Panc1 (cell line): ENCODE results near the gene NCAPD2. TPM values are rescaled to one million over a fixed set of nuclear protein-coding genes. Genes with fewer than 3 reads are reported as not detected.
"Not testable (repeated sequence)": the region's sequence is repeated elsewhere in the genome, so short reads cannot be mapped to it uniquely, and the experiment has no call there.

ENCODE experiments used
- ATAC-seq: fragments of 200-7000 bp; cut with Tn5 transposase; 2 replicates; pipeline ENCODE4 v1.9.1; 2020; ENCODE audit warnings: mild to moderate bottlenecking, moderate library complexity
- BruUV-seq: library from RNA; stranded (reverse); fragments of 400-500 nt; replicated peaks from 2 replicates; lab custom pipeline; 2021; lab: Mats Ljungman, UMichigan
- CTCF ChIA-PET: fragments of 300-600 bp; sonication (Branson Sonifier 250); formaldehyde crosslinking; loops from one replicate; lab custom pipeline; 2022; ENCODE audit warnings: antibody characterized with exemption; lab: Charles Lee
- POLR2A ChIA-PET: fragments of 300-600 bp; sonication (Branson Sonifier 250); formaldehyde crosslinking; loops from one replicate; lab custom pipeline; 2022; ENCODE audit warnings: antibody characterized with exemption; lab: Charles Lee
- DNase-seq: peaks from one replicate; pipeline ENCODE4 v3.0.0-alpha.2; 2010; ENCODE audit warnings: low read depth, low spot score
- H3K27ac ChIP-seq: 2 replicates; pipeline ENCODE4 v1.5.1; 2011; ENCODE audit warnings: mild to moderate bottlenecking, low read length, inconsistent platforms
- H3K27me3 ChIP-seq: fragments of 200-500 bp; sonication (Bioruptor generic); 2 replicates; pipeline ENCODE4 v1.6.0; 2014; ENCODE audit warnings: low read length, inconsistent platforms; ENCODE audit not compliant: control insufficient read depth, insufficient read depth
- H3K36me3 ChIP-seq: fragments of 200-500 bp; sonication (Bioruptor generic); 2 replicates; pipeline ENCODE4 v1.5.1; 2014; ENCODE audit warnings: inconsistent platforms, mild to moderate bottlenecking, low read length, moderate library complexity; ENCODE audit not compliant: control insufficient read depth, insufficient read depth
- H3K4me1 ChIP-seq: 2 replicates; pipeline ENCODE4 v1.5.1; 2011; ENCODE audit warnings: inconsistent platforms, mild to moderate bottlenecking, low read length, moderate library complexity; ENCODE audit not compliant: control insufficient read depth, insufficient read depth
- H3K4me3 ChIP-seq, 2 experiments: 2 replicates each; pipeline ENCODE4 v1.5.1; 2011 to 2012; ENCODE audit warnings: low read depth in 2 of 2, low read length in 2 of 2, mild to moderate bottlenecking in 2 of 2, inconsistent platforms in 1 of 2, moderate library complexity in 1 of 2
- H3K9me3 ChIP-seq: fragments of 200-500 bp; sonication (Bioruptor generic); 2 replicates; pipeline ENCODE4 v1.5.1; 2014; ENCODE audit warnings: low read depth, mild to moderate bottlenecking, inconsistent platforms, low read length, moderate library complexity; ENCODE audit not compliant: control insufficient read depth, insufficient read depth
- POLR2AphosphoS5 ChIP-seq: IDR thresholded peaks from 2 replicates; pipeline ENCODE4 v1.6.1; 2012; ENCODE audit warnings: mild to moderate bottlenecking, low read depth, low read length, moderate library complexity
- SIN3A ChIP-seq: IDR thresholded peaks from 2 replicates; pipeline ENCODE4 v1.6.1; 2012; ENCODE audit warnings: low read depth, mild to moderate bottlenecking, low read length, moderate library complexity, borderline replicate concordance; ENCODE audit not compliant: insufficient read depth
- TCF7L2 ChIP-seq: IDR thresholded peaks from 2 replicates; pipeline ENCODE4 v1.6.1; 2011; ENCODE audit warnings: mild to moderate bottlenecking, low read depth, low read length, inconsistent platforms
- in situ Hi-C: cut with HindIII; loops from 2 replicates; pipeline ENCODE4 v1.10.0; 2016; ENCODE audit warnings: low sequenced_read_pairs, low pct_unique_long_range_greater_than_20kb
- intact Hi-C: fragments of 100-400 bp; cut with micrococcal nuclease; formaldehyde crosslinking; loops from one replicate; pipeline ENCODE4 v1.10.0; 2022; ENCODE audit not compliant: unreplicated experiment
- total RNA-seq: library from RNA; stranded (reverse); gene quantifications from one replicate; pipeline ENCODE4 v1.2.1, GENCODE V29; 2021; ENCODE audit not compliant: unreplicated experiment
- TF ChIP-seq, protein P1 (sequence below), 2 experiments: IDR thresholded peaks; 2 replicates each; pipeline ENCODE4 v1.6.1; 2011 to 2012; ENCODE audit warnings: low read depth in 2 of 2, control low read depth in 1 of 2, low read length in 1 of 2, mild to moderate bottlenecking in 1 of 2, moderate library complexity in 1 of 2; ENCODE audit not compliant: insufficient read depth in 1 of 2
- TF ChIP-seq, protein P2 (sequence below): fragments of 450-650 bp; IDR thresholded peaks from 2 replicates; pipeline ENCODE4 v1.5.1; 2017; ENCODE audit warnings: mild to moderate bottlenecking

Gene NCAPD2
- total RNA-seq, 1 experiment from 2014 or later = 80.3 TPM

GRCh38 chr12:6488240-6488639, 5.7 kb upstream of the NCAPD2 start:
- TF ChIP-seq, protein P1, sequence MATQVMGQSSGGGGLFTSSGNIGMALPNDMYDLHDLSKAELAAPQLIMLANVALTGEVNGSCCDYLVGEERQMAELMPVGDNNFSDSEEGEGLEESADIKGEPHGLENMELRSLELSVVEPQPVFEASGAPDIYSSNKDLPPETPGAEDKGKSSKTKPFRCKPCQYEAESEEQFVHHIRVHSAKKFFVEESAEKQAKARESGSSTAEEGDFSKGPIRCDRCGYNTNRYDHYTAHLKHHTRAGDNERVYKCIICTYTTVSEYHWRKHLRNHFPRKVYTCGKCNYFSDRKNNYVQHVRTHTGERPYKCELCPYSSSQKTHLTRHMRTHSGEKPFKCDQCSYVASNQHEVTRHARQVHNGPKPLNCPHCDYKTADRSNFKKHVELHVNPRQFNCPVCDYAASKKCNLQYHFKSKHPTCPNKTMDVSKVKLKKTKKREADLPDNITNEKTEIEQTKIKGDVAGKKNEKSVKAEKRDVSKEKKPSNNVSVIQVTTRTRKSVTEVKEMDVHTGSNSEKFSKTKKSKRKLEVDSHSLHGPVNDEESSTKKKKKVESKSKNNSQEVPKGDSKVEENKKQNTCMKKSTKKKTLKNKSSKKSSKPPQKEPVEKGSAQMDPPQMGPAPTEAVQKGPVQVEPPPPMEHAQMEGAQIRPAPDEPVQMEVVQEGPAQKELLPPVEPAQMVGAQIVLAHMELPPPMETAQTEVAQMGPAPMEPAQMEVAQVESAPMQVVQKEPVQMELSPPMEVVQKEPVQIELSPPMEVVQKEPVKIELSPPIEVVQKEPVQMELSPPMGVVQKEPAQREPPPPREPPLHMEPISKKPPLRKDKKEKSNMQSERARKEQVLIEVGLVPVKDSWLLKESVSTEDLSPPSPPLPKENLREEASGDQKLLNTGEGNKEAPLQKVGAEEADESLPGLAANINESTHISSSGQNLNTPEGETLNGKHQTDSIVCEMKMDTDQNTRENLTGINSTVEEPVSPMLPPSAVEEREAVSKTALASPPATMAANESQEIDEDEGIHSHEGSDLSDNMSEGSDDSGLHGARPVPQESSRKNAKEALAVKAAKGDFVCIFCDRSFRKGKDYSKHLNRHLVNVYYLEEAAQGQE (IDR thresholded peaks at IDR 0.05; ENCODE audit: insufficient read depth in 1 of 2, low read depth in 2 of 2, low read length in 1 of 2) = no peak
- TF ChIP-seq, protein P2, sequence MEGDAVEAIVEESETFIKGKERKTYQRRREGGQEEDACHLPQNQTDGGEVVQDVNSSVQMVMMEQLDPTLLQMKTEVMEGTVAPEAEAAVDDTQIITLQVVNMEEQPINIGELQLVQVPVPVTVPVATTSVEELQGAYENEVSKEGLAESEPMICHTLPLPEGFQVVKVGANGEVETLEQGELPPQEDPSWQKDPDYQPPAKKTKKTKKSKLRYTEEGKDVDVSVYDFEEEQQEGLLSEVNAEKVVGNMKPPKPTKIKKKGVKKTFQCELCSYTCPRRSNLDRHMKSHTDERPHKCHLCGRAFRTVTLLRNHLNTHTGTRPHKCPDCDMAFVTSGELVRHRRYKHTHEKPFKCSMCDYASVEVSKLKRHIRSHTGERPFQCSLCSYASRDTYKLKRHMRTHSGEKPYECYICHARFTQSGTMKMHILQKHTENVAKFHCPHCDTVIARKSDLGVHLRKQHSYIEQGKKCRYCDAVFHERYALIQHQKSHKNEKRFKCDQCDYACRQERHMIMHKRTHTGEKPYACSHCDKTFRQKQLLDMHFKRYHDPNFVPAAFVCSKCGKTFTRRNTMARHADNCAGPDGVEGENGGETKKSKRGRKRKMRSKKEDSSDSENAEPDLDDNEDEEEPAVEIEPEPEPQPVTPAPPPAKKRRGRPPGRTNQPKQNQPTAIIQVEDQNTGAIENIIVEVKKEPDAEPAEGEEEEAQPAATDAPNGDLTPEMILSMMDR = no peak
- TF ChIP-seq TCF7L2 = no peak
- TF ChIP-seq POLR2AphosphoS5 = no peak
- TF ChIP-seq SIN3A = no peak
- peaks cover 8% of the 10 kb centered on the region for H3K36me3 ChIP-seq
- in situ Hi-C loops = no loop called here
- no peaks in the 10 kb centered on the region for H3K9me3 ChIP-seq
- POLR2A ChIA-PET = no interaction called here
- no peak for DNase-seq
- CTCF ChIA-PET = no interaction called here
- no peaks in the 10 kb centered on the region for H3K27me3 ChIP-seq
- H3K27ac ChIP-seq = no peak overlapping the region
- peaks cover 6% of the 10 kb centered on the region; the same call in 1 of the 2 replicates for H3K4me1 ChIP-seq
- no peak for ATAC-seq
- no TSS peak for BruUV-seq
- H3K4me3 ChIP-seq = no peak overlapping the region
- intact Hi-C loops = no loop called here

DNA sequence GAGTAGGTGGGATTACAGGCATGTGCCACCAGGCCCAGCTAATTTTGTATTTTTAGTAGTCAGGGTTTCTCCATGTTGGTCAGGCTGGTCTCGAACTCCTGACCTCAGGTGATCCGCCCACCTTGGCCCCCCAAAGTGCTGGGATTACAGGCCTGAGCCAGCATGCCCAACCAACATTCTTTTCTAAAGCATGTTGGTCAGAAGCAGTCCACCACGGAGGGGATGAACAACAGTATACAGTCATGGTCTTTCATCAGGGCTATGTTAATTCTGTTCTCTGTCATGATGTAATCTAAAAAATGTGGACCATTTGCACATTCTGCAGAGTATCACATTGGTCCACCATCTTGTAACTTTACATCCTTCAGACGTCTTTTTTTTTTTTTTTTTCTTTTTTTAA, 4.5 kb upstream of the NCAPD2 start:
- in situ Hi-C loops = no loop called here
- Histone ChIP-seq H3K27me3 (no peaks in the 10 kb centered on the region), H3K9me3 (no peaks in the 10 kb centered on the region), H3K36me3 (peaks cover 10% of the 10 kb centered on the region), H3K4me1 (peaks cover 6% of the 10 kb centered on the region; the same call in 1 of the 2 replicates), H3K27ac (no peak overlapping the region), H3K4me3 (no peak overlapping the region)
- BruUV-seq = no TSS peak
- TF ChIP-seq POLR2AphosphoS5 (no peak), SIN3A (no peak), TCF7L2 (no peak)
- TF ChIP-seq, protein P2 = no peak
- TF ChIP-seq, protein P1 (IDR thresholded peaks at IDR 0.05; ENCODE audit: insufficient read depth in 1 of 2, low read depth in 2 of 2, low read length in 1 of 2) = no peak
- CTCF ChIA-PET = no interaction called here
- intact Hi-C loops = no loop called here
- DNase-seq (no peak), ATAC-seq (no peak)
- POLR2A ChIA-PET = no interaction called here

DNA sequence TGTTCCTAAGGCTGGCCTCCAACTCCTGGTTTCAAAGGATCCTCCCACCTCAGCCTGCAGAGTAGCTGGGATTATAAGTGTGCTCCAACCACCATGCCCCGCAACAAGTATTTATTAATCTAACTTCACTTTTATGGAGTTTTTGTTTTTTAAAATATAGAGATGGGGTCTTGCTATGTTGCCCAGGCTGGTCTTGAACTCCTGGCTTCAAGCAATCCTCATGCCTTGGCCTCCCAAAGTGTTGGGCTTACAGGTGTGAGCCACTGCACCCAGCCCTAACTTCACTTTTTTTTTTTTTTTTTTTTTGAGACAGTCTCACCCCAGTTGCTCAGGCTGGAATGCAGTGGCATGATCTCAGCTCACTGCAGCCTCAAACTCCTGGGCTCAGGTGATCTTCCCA, 3.2 kb upstream of the NCAPD2 start:
- in situ Hi-C loops, ATAC-seq: not testable (repeated sequence)
- POLR2A ChIA-PET = interaction anchor here (0.6 kb wide), 1 partner anchor 154 kb away, joined by 10 read pairs; no protein-coding TSS in a partner anchor

More for the DNA sequence above, 3.2 kb upstream of the NCAPD2 start:
- H3K27ac ChIP-seq, CTCF ChIA-PET, H3K4me3 ChIP-seq, intact Hi-C loops, H3K27me3 ChIP-seq, BruUV-seq, H3K9me3 ChIP-seq, DNase-seq: not testable (repeated sequence)
- Histone ChIP-seq H3K36me3 (peaks cover 17% of the 10 kb centered on the region), H3K4me1 (peaks cover 17% of the 10 kb centered on the region)
